Esophagus (tissue), 2 donors: ENCODE data around the gene EVA1A. TPM values are rescaled to one million over a fixed set of nuclear protein-coding genes. Genes with fewer than 3 reads are reported as not detected.

Source experiments
- H3K27ac ChIP-seq, 2 donors: one replicate each; pipeline ENCODE4 v1.5.1; 2013; ENCODE audit warnings: low read depth in 2 of 2, mild to moderate bottlenecking in 2 of 2, inconsistent platforms in 1 of 2, low read length in 1 of 2, moderate library complexity in 1 of 2
- H3K27me3 ChIP-seq, 2 donors: one replicate each; pipeline ENCODE4 v1.6.1; 2013; ENCODE audit warnings: low read length in 2 of 2, control low read depth in 1 of 2, mild to moderate bottlenecking in 1 of 2; ENCODE audit not compliant: insufficient read depth in 2 of 2, control insufficient read depth in 1 of 2
- H3K36me3 ChIP-seq, 2 donors: one replicate each; pipeline ENCODE4 v1.6.1; 2013; ENCODE audit warnings: low read length in 1 of 2; ENCODE audit not compliant: control insufficient read depth in 2 of 2, insufficient read depth in 2 of 2
- H3K4me1 ChIP-seq, 2 donors: one replicate each; pipeline ENCODE4 v1.6.1; 2013; ENCODE audit warnings: low read length in 1 of 2; ENCODE audit not compliant: control insufficient read depth in 2 of 2, insufficient read depth in 2 of 2
- H3K4me3 ChIP-seq, 2 donors: one replicate each; pipeline ENCODE4 v1.5.1; 2013; ENCODE audit warnings: low read length in 2 of 2, mild to moderate bottlenecking in 2 of 2, low read depth in 1 of 2, moderate library complexity in 1 of 2
- H3K9me3 ChIP-seq, 2 donors: one replicate each; pipeline ENCODE4 v1.6.1; 2013; ENCODE audit warnings: mild to moderate bottlenecking in 2 of 2, low read depth in 1 of 2, low read length in 1 of 2, moderate library complexity in 1 of 2; ENCODE audit not compliant: control insufficient read depth in 2 of 2, insufficient read depth in 1 of 2
- WGBS, 2 donors: extraction: QIAGEN DNeasy Blood & Tissue Kit; methylation state at CpG; one replicate each; pipeline ENCODE4 v1.1.7; 2013; 5-methylcytosine and 5-hydroxymethylcytosine counted together
- polyA plus RNA-seq, 2 donors: library from polyadenylated mRNA; stranded (reverse); fragments of 200-250 nt; gene quantifications; one replicate each; pipeline ENCODE4 v1.2.3, GENCODE V29; 2013
- donor health status: healthy with polysubstance abuse.
- donor health status: Bipolar disorder and iron deficiency.

EVA1A gene
- polyA plus RNA-seq, 2 donors: 0.71 to 0.94 TPM

DNA sequence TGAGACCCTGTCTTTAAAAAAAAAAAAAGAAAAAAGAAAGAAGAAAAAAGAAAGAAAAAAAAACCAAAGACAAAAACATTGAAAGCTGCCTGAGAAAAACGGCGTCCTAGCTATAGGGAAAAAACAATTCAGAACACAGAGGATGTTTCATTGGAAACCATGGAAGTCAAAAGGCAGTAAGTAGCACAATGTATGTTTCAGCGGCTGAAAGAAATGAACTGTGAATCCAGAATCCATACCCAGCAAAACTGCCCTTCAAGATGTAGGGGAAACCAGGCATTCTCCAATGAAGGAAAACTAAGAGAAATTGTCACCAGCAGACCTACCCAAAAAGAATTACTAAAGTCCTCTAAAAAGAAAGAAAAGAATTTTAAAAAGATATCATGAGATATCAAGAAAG, 27.6 kb downstream of the EVA1A start:
- no peaks in the 10 kb centered on the region for H3K9me3 ChIP-seq
- H3K4me1 ChIP-seq: no peaks in the 10 kb centered on the region
- WGBS, 2 donors: 87 to 88% methylated on average over 3 of the region's 3 CpGs
- H3K27ac ChIP-seq: no peak overlapping the region
- H3K36me3 ChIP-seq: no peaks in the 10 kb centered on the region
- H3K27me3 ChIP-seq: no peaks in the 10 kb centered on the region
- no peak overlapping the region for H3K4me3 ChIP-seq

DNA sequence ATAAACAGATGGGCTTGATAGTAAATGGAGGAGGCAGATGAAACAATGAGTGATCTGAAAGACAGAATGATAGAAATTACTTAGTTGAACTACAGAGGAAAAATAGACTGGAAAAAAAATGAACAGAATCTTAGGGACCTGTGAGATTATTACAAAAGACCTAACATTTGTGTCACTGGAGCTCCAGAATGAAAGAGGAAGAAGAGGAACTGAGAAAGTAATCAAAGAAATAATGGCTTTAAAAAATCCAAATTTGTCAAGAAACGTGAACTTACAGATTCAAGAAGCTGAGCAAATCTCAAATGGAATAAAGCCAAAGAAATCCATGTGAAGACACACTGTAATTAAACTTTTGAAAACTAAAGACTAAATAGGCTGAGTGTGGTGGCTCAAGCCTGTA, 28.3 kb downstream of the EVA1A start:
- no peak overlapping the region for H3K4me3 ChIP-seq

DNA sequence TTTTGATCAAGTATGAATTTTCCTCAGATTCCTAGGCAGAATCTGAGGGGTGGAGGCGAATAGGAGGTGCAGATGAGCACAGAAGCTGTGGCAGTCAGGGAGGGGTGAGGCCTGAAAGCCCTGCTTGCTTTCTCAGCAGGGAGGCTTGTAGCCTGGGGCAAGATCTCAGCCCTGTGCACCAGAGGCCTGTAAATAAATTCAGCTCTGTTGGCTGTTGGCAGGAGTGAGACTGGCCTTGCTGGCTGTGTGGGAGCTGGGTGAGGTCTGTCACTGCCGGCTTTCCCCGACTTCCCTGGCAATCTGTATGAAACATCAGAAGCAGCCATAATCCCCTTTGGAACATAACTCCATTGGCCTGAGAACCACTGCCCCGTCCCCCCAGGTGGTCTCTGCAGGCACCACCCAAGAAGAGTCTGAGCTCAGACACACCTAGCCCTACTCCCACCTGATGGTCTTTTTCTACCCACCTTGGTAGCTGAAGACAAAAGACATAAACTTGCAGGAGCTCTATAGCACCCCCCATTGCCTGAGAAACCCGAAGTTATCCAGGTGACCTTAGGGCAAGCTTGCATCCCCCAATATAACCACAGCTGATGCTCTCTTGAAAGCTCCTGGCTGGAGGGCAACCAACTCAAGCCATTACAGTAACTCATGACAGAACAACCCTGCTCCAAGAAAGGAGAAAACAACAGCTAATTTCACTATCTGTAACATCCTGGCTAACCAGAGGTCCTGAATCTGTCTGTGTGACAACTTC, 32.3 kb downstream of the EVA1A start:
- 59 to 61% methylated on average over 5 of the region's 5 CpGs for WGBS, 2 donors
- Histone ChIP-seq H3K27ac (no peak overlapping the region), H3K4me3 (no peak overlapping the region), H3K4me1 (no peaks in the 10 kb centered on the region), H3K36me3 (no peaks in the 10 kb centered on the region), H3K27me3 (no peaks in the 10 kb centered on the region), H3K9me3 (no peaks in the 10 kb centered on the region)

More for the DNA sequence above, 28.3 kb downstream of the EVA1A start:
- H3K4me1 ChIP-seq: no peaks in the 10 kb centered on the region
- no peaks in the 10 kb centered on the region for H3K9me3 ChIP-seq
- H3K27me3 ChIP-seq: no peaks in the 10 kb centered on the region
- H3K36me3 ChIP-seq: no peaks in the 10 kb centered on the region
- no peak overlapping the region for H3K27ac ChIP-seq
- WGBS, 2 donors: 58 to 60% methylated on average over 1 of the region's 1 CpG

DNA sequence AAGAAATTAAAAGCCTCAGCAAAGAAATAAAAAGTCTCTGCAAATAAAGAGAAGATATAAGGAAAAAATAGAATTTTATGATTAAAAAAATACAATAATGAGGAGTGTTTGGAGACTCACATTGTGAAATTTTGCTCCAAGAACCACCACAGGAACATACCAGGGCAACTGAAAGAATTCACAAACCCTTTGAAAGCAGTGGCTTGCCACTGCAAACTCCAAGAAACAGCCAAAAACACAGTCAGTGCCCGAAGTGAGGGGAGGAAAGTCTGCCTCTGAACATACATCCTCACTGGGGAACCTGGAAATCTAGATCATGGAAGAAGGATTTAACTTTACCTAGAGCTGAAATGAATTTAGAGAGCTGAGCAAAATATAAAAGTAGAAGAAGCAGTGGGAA, 33.1 kb downstream of the EVA1A start:
- Histone ChIP-seq H3K4me3 (no peak overlapping the region), H3K27me3 (no peaks in the 10 kb centered on the region), H3K4me1 (no peaks in the 10 kb centered on the region), H3K36me3 (no peaks in the 10 kb centered on the region), H3K9me3 (no peaks in the 10 kb centered on the region), H3K27ac (no peak overlapping the region)
- WGBS, 2 donors: 68 to 75% methylated on average over 1 of the region's 1 CpG

DNA sequence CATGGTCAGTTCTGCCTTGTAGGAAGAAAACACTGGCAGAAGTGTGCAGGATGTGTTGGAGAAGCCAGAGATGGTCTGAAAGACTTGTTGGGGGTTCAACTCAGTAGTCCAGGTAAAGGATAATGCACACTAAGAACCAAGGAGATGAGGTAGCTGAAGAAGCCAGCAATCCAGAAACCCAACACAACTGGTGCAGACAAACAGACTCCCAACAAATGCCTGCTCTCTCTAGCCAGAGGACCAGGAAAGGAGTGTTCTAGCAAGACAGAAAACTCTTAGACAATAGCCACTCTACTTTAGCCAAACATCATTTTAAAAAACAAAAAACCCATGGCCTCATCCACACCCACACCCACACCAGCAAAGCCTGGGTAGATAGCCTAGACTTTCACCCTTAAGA, 33.9 kb downstream of the EVA1A start:
- H3K27ac ChIP-seq: no peak overlapping the region

DNA sequence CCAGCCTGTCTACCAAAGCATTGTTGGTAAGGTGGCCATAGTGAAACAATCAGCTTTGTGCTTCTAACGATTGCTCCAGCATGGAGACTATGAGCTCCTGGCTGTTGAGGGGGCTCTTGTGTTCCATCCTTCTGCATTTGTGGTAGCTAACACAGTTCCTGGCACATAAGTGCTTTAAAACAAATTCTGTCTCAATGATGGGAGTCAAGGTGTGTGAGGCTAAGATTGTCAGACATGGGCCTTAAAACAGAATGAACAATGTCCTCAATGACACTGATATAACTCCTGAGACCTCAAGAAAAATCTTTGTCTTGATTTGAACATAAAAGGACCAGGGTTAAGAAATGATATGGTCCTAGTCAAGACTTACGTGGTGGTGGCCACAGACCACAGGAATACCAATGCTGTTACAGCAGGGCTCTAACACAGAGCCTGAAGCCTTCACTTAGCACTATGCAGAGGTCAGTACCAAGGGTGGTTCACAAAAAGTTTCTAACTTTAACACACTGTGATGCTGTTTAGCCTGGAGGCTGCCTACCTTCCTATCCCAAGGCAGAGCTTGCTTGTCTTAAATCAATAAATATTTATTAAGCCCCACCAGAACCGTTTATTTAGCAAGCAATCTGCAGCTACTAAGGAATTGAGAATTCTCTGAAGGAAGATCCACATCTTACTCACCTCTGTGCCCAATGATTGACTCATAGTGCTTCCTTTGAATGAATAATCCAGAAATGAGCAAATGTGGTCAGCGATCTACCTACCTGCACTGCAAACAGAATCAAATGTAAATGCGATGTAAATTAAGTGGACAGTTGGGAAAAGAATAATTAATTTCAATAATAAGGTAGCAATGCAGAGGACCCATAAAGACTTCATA, 35.1 kb downstream of the EVA1A start:
- H3K4me1 ChIP-seq: no peaks in the 10 kb centered on the region
- H3K36me3 ChIP-seq: no peaks in the 10 kb centered on the region
- no peak overlapping the region for H3K27ac ChIP-seq
- no peak overlapping the region for H3K4me3 ChIP-seq
- H3K27me3 ChIP-seq: no peaks in the 10 kb centered on the region
- 81 to 86% methylated on average over 5 of the region's 5 CpGs for WGBS, 2 donors
- no peaks in the 10 kb centered on the region for H3K9me3 ChIP-seq

More for the DNA sequence above, 33.9 kb downstream of the EVA1A start:
- Histone ChIP-seq H3K9me3 (no peaks in the 10 kb centered on the region), H3K4me1 (no peaks in the 10 kb centered on the region), H3K4me3 (no peak overlapping the region), H3K36me3 (no peaks in the 10 kb centered on the region), H3K27me3 (no peaks in the 10 kb centered on the region)

DNA sequence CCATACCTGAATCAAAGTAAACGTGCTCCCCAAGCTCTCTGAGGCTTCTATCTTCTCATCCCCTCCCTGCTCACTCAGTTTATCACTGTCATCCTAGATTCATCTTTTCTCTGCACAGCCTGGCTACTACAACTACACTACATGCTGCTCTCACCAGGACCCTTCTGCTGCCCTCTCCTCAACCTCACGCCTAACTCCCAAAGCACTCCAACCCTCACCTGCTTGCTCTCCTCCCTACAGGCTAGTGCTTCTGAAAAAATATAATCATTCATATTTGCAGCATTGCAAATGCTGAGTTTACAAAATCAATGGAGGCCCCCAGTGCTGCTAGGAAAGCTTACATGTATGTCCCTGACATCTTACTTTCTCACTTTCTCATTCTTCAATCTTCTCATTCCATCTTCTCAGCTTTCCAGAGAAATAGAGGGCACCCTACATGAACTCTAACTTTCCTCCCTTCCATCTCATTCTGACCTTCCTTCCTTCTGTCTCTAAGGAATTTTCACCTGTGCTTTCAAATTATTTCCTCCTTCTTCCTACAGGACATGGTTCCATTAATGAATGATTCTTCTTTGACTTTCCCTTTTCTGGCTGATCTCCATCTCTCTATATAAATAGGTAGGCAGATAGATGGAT, 36.3 kb downstream of the EVA1A start:
- Histone ChIP-seq H3K27me3 (no peaks in the 10 kb centered on the region), H3K4me3 (no peak overlapping the region), H3K36me3 (no peaks in the 10 kb centered on the region), H3K27ac (no peak overlapping the region), H3K4me1 (no peaks in the 10 kb centered on the region), H3K9me3 (no peaks in the 10 kb centered on the region)
- WGBS, 2 donors: 82 to 87% methylated on average over 2 of the region's 2 CpGs

DNA sequence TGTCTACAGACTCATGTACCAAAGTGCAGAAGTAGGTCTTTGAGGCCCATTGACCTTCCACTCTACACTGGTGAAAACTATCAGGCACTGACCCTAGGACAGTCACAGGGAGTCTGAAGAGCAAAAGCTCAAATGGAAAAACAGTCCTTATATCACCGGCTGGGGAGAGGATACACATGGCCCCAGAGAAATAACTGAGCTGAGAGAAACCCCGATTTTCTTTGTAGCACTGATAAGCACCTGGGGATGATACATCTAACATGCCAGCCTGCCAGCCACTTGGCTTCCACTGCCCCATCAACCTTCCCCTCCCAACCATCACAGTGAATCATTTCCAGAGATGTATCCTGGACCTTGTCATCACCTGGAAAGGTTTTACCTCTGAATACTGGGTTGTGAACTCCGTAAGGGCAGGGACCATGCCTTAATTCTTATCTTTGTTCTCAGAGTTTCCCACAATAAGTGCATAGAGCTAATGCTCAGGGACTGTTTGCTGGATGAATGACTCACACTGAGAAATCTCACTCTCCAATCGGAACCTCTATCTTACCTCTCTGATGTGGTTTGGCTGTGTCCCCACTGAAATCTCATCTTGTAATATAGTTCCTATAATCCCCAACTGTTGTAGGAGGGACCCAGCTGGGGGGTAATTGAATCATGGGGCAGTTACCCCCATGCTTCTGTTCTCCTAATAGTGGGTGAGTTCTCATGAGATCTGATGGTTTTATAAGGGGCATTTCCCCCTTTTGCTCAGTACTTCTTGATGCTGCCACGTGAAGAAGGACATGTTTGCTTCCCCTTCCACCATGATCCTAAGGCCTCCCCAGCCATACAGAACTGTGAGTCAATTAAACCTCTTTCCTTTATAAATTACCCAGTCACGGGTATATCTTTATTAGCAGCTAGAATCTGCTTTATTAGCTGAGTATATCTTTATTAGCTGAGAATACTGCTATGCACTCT, 37.1 kb downstream of the EVA1A start:
- Histone ChIP-seq H3K4me1 (no peaks in the 10 kb centered on the region), H3K27me3 (no peaks in the 10 kb centered on the region), H3K4me3 (no peak overlapping the region), H3K36me3 (no peaks in the 10 kb centered on the region), H3K27ac (no peak overlapping the region), H3K9me3 (no peaks in the 10 kb centered on the region)
- 48 to 49% methylated on average over 6 of the region's 6 CpGs for WGBS, 2 donors
